Activated CD4-positive, alpha-beta T cell treated with anti-CD3 and anti-CD28 coated beads for 24 hours (primary cell): ENCODE measurements around the gene C9orf153.
"Not testable (repeated sequence)": the region's sequence is repeated elsewhere in the genome, so short reads cannot be mapped to it uniquely, and the experiment has no call there.

Source experiments
- DNase-seq, 2 donors: peaks; one replicate each; pipeline ENCODE4 v3.0.0-alpha.2; 2020; ENCODE audit warnings: low read depth in 2 of 2

The C9orf153 gene

DNA sequence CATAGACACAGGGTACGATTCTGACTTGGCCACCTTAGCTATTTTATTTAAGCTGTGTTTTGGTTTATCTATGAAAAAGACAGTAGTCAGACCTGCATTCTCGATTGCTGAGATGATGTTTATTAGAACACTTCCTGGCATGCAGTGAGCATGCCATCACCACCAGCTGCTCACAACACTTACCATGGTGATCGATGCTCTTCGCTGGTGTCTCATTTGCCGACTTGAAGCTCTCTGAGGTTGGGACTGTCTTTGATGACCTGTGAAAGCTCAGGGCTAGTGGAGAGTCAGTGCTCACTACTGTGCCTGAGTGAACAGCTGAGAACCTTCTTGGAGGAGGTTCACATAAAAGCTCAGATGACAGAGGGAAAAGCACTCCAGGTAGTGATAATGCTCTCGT, 4.4 kb upstream of the C9orf153 start:
- DNase-seq, result no peak

DNA sequence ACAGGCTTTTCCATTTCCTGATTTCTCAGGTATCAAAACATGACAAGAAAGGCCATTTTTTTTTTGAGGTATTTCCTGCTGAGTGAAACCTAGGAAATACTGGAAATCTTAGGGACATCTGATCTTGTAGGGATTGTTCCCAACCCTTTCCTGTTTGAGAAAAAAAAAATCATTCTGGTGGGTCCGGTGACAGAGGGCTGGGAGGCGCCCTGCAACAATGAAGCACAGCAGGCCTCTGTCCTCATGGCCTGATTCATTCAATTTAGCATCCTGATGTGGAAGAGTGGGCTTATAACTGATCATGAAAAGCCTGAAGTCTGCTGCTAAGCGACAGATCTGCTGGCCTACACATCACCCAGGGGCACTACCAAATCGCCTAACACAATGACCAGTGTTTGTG, 3.0 kb upstream of the C9orf153 start:
- no peak for DNase-seq

DNA sequence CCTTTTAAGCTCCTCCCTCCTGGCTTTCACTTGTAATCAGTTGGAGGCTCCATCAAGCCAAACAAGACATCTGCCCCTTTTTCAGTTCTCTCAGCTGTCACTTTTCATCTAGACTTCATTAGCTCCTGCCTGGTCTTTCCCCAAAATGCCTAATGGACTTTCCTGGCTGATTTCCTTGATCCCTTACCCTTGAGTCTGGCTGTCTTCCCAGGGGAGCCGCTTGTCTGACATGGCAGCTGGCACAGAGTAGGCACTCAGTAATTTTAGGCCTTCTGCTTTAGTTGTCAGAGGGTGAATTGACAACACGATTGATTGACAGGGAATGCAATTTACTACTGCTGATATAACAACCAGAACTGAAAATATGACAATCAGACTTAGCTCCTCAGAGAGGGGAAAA, 2.1 kb downstream of the C9orf153 start:
- no peak for DNase-seq

GRCh38 chr9:86256653-86257052, 2.8 kb downstream of the C9orf153 start:
- no peak for DNase-seq

GRCh38 chr9:86253577-86253976, 5.9 kb downstream of the C9orf153 start:
- DNase-seq, result no peak

- DNase-seq, result no peak
These were observed 6.6 kb downstream of the C9orf153 start for GRCh38 chr9:86252870-86253269.

GRCh38 chr9:86250123-86250522, 9.3 kb downstream of the C9orf153 start:
- DNase-seq, result no peak

DNA sequence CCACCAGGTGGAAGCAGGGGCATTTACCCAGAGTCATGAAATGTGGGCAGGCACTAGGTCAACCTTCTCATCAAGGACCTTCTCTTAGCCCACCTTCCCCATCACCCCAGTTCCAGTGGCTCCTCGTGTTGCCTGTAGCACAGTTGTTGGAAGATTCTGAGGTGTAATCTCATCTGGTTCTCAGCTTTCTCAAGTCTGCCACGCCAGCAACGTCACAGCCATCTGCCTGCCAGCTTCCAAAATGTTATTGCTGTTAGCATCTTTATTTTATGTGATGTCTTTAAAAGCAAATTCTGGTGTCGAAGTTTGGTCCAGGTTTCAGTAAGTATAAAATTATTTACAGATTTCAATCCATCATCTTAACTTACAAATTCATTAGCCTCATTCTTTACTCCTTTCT, 10.7 kb downstream of the C9orf153 start:
- no peak for DNase-seq

GRCh38 chr9:86246752-86247161, 12.7 kb downstream of the C9orf153 start:
- no peak for DNase-seq

DNA sequence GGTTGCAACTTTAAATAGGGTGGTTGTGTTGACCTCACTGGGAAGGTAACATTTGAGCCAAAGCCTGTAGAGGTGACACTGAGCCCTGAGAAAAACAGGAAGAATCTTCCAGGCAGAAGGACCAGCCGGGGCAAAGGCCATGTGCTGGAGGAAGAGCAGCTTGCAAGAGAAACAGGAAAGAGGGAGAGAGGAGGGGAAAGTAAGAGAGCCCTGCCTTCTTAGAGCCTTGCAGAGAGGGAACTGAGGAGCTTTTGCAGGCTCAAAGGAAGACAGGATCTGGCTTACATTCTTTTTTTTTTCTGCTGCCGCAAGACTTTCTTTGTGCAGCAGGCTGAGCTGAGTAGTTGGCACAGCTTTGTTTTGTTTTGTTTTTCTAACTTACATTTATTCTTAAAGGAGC, 17.4 kb downstream of the C9orf153 start:
- no peak for DNase-seq

DNA sequence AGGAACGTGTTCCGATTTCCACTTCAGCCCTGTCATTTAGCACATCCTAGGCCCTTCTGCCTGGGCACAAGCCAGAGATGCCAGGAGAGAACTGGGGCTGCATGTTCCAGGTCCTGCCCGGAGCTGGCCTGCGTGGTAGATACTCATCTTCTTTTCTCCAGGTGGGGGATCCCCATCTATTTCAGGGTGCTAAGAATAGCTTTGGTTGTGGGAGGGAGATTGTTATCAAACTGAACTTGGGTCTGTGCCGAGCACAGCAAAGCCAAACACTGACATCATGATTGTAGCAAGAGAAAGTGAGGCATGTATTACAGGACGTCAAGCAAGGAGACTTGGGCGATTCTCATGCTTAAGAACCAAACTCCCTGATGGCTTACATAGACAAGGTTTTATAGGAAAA, 18.2 kb downstream of the C9orf153 start:
- no peak for DNase-seq

DNA sequence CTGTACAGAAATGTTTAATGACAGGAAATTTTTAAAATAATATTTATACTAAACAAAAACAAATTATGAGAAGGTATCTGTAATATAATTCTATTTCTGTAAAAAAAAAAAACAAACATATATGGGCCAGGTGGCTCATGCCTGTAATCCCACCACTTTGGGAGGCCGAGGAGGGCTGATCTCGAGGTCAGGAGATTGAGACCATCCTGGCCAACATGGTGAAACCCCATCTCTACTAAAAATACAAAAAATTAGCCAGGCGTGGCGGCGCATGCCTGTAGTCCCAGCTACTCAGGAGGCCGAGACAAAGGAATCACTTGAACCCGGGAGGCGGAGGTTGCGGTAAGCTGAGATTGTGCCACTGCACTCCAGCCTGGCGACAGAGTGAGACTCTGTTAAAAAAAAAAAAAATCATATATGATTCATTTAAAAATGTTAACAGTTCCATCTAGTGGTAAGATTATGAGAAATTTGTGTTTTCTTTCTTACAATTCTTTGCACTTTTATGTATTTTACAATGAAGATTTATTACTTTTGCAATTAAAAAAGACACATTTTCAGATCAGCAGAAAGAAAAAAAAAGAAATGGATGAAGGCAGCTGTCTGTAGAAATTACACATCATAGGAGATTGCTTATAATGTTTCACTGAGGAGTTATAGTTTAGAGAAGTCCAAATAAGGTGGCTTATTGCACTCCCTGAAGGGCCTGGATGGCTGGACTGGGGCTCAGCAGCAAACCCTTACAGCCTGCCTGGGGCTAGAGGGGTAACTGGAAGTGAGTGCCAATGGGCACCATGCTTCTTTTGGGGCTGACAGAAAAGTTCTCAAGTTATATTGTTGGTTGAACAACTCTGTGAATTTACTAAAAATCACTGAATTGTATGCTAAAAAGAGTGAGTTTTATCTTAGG, 20.3 kb downstream of the C9orf153 start:
- no peak for DNase-seq

- no peak for DNase-seq
These were observed 28.6 kb downstream of the C9orf153 start for GRCh38 chr9:86230858-86231257.

DNA sequence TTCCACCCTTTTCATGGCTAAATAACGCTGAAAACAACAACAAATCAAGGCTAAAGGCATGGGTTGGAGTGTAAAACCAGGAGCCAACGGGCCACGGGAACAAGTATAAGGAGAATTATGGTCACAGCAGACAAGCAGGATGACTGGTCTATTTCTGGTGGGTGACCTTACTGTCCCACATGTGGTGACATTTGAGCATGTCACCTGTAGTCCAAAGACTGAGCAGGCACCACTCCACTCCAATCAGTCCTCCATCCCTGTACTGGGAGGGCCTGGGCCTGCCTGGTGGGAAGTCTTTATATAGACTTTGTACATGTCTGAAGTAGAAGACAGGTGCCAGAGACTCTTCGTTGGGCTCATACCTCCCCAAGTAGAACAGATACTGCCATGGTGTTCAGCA, 36.8 kb downstream of the C9orf153 start:
- no peak for DNase-seq

DNA sequence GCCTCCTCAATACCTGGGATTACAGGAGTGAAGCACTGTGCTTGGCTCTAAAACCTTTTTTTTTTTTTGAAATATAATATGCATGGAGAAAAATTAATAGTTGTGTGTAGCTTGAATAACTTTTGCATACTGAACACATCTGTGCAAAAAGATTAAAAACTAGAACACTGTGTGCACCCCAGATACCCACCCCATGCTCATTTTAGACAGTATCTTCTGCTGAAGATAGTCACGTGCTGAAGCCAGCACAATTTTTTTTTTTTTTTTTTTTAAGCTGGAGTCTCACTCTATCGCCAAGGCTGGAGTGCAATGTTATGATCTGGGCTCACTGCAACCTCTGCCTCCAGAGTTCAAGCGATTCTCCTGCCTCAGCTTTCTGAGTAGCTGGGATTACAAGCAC, 39.9 kb downstream of the C9orf153 start:
- DNase-seq, result no peak

- no peak for DNase-seq
These were observed 42.2 kb downstream of the C9orf153 start for GRCh38 chr9:86217076-86217755.

- DNase-seq, result no peak
These were observed 52.3 kb downstream of the C9orf153 start for GRCh38 chr9:86207193-86207592.

DNA sequence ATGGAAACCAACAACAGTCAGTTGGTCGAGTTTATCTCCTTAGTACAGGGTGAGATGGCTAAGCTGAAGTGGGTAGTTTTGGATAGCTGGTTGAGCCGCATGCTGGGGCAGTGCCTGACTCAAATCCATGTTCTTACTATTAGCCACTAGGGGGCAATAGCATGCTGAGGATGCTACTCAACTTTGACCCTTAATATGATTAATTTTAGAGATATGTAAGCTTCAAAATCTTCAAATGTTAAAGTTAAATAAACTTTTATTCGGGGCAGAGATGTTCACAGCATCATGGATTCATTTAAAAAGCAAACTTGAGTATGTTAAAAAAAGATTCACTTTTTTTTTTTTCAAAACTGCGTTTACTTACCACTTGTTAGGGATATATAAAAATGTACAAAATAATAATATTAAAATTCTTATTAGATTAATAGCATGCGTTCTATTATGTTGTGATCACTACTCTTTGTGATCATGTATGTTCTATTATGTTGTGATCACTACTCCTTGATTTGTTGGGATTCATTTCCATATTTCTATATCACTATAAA, 57.0 kb downstream of the C9orf153 start:
- peak in 1 of 2 donors; percentile 4 for DNase-seq

GRCh38 chr9:86201474-86202337, 57.8 kb downstream of the C9orf153 start:
- no peak for DNase-seq

DNA sequence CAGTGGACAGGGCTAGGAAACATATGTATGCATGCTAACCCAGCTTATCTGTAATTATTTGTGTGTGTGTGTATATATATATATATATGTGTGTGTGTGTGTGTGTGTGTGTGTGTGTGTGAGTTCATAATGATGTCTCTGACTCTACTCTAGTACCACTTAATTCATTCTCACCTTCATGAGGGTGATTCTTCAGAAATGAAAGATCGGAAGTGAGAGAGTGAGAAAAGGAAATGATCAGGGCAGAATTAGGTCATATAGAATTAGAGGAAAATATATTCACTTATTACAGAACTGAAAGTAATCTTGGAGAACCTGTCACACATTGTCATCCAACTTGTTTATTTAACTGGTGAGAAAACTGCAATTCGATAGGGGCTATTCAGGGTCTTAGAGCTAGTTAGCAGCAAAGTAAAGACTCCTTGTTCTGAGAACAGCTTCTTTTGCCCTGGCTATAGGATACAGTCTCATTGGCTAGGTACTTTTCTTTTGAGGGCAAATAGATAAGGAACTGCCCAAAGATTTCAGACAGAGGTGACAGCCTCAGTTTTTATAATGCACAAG, 58.8 kb downstream of the C9orf153 start:
- no peak for DNase-seq

DNA sequence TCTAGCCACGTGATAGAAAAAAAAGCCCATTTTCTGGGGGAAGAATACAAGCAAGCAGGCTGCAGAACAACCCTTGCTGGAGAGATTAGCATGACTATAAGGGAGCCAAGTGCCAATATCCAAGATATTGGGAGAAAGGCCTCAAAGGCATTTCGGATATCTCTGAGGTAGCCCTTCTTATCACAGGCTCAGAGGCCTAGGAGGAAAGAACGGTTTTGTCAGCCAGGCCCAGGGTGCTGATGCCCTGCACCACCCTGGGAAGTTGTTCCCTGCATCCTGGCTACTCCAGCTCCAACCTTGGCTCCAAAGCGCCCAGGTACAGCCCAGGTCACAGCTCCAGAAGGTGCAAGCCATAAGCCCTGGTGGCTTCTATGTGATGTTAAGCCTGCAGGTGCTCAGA, 66.4 kb downstream of the C9orf153 start:
- DNase-seq, result no peak

DNA sequence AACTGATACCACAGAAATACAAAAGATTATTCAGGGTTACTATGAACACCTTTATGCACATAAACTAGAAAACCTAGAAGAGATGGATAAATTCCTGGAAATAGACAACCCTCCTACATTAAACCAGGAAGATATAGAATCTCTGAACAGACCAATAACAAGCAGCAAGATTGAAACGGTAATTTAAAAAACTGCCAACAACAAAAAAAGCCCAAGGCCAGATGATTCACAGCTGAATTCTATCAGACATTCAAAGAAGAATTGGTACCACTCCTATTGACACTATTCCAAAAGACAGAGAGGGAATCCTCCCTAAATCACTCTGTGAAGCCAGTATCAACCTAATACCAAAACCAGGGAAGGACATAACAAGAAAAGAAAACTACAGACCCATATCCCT, 68.8 kb downstream of the C9orf153 start:
- DNase-seq, result not testable (repeated sequence)
